ENCODE results near the gene NKAPL.

Gene NKAPL

GRCh38 chr6:28251661-28252008, 7.5 kb upstream of the NKAPL start:
- TF ChIP-seq CTCF (IDR thresholded peaks at IDR 0.05) = no peak
- Histone ChIP-seq H3K27ac (peak overlapping the region; percentile 83), H3K36me3 (peaks cover 18% of the 10 kb centered on the region), H3K4me3 (ENCODE audit: low read depth in 1 of 2, low read length in 1 of 2) (peak overlapping the region; percentile 78 to 96), H3K27me3 (no peaks in the 10 kb centered on the region), H3K9me3 (no peaks in the 10 kb centered on the region), H3K4me1 (ENCODE audit: control insufficient read depth in 1 of 2, insufficient read depth in 1 of 2, low read depth in 1 of 2, low read length in 1 of 2) (peaks cover 25 to 30% of the 10 kb centered on the region in 2 experiments)

- peaks cover 11% of the 10 kb centered on the region for H3K36me3 ChIP-seq
- H3K4me3 ChIP-seq (ENCODE audit: low read depth in 1 of 2, low read length in 1 of 2) = peak within 1 kb of the TSS; percentile 78 to 96
- no peak for TF ChIP-seq CTCF (IDR thresholded peaks at IDR 0.05)
- H3K4me1 ChIP-seq (ENCODE audit: control insufficient read depth in 1 of 2, insufficient read depth in 1 of 2, low read depth in 1 of 2, low read length in 1 of 2) = peaks cover 25 to 30% of the 10 kb centered on the region in 2 experiments
- H3K9me3 ChIP-seq = no peaks in the 10 kb centered on the region
- H3K27ac ChIP-seq = peak within 1 kb of the TSS; percentile 83
- no peaks in the 10 kb centered on the region for H3K27me3 ChIP-seq
These were observed 6.8 kb upstream of the NKAPL start, which contains the start of gene ZKSCAN4 for GRCh38 chr6:28252009-28252975. TSS of gene ZKSCAN4 (minus strand) at chr6:28252269. CDS start at chr6:28251980, 289 bp downstream.

- Histone ChIP-seq H3K27me3 (no peaks in the 10 kb centered on the region), H3K4me3 (ENCODE audit: low read depth in 1 of 2, low read length in 1 of 2) (peak overlapping the region; percentile 24 to 78), H3K36me3 (no peaks in the 10 kb centered on the region), H3K4me1 (ENCODE audit: control insufficient read depth in 1 of 2, insufficient read depth in 1 of 2, low read depth in 1 of 2, low read length in 1 of 2) (peaks cover 25 to 32% of the 10 kb centered on the region in 2 experiments), H3K27ac (peak overlapping the region; percentile 83), H3K9me3 (no peaks in the 10 kb centered on the region)
- no peak for TF ChIP-seq CTCF (IDR thresholded peaks at IDR 0.05)
These were observed 5.0 kb upstream of the NKAPL start for GRCh38 chr6:28254121-28254519.

GRCh38 chr6:28257042-28257441, 2.1 kb upstream of the NKAPL start:
- Histone ChIP-seq H3K27me3 (peaks cover 13% of the 10 kb centered on the region), H3K36me3 (no peaks in the 10 kb centered on the region), H3K9me3 (no peaks in the 10 kb centered on the region), H3K4me3 (ENCODE audit: low read depth in 1 of 2, low read length in 1 of 2) (no peak overlapping the region), H3K27ac (no peak overlapping the region), H3K4me1 (ENCODE audit: control insufficient read depth in 1 of 2, insufficient read depth in 1 of 2, low read depth in 1 of 2, low read length in 1 of 2) (peaks cover 24 to 33% of the 10 kb centered on the region in 2 experiments)
- no peak for TF ChIP-seq CTCF (IDR thresholded peaks at IDR 0.05)

- no peaks in the 10 kb centered on the region for H3K36me3 ChIP-seq
- H3K27me3 ChIP-seq = peaks cover 44% of the 10 kb centered on the region
- no peak overlapping the region for H3K27ac ChIP-seq
- TF ChIP-seq CTCF (IDR thresholded peaks at IDR 0.05) = no peak
- H3K4me3 ChIP-seq (ENCODE audit: low read depth in 1 of 2, low read length in 1 of 2) = no peak overlapping the region
- no peaks in the 10 kb centered on the region for H3K9me3 ChIP-seq
- H3K4me1 ChIP-seq (ENCODE audit: control insufficient read depth in 1 of 2, insufficient read depth in 1 of 2, low read depth in 1 of 2, low read length in 1 of 2) = peaks cover 9 to 21% of the 10 kb centered on the region in 2 experiments
These were observed 4.8 kb downstream of the NKAPL start for GRCh38 chr6:28263922-28264321.
